Vagina (tissue), 2 donors: ENCODE measurements around the gene HES5.

Experiments used
- POLR2A ChIP-seq, 2 donors: fragments of 450-650 bp; IDR thresholded peaks; one replicate each; pipeline ENCODE4 v1.6.1; 2017; ENCODE audit warnings: antibody characterized with exemption in 2 of 2, mild to moderate bottlenecking in 2 of 2, moderate library complexity in 2 of 2
- POLR2AphosphoS5 ChIP-seq, 2 donors: sonication (generic); formaldehyde crosslinking; IDR thresholded peaks; one replicate each; pipeline ENCODE4 v1.9.0; 2017; ENCODE audit warnings: antibody characterized with exemption in 2 of 2, mild to moderate bottlenecking in 2 of 2, low read depth in 1 of 2; ENCODE audit not compliant: insufficient read depth in 1 of 2
- TF ChIP-seq, protein P1 (sequence below), 3 experiments: fragments of 450-650 bp in 2 of 3; fragments of 200-600 bp in 1 of 3; sonication (generic) in 1 of 3; IDR thresholded peaks; one replicate each; pipeline ENCODE4 v1.5.1; 2017 to 2019; ENCODE audit warnings: antibody characterized with exemption in 3 of 3, mild to moderate bottlenecking in 2 of 3, moderate library complexity in 2 of 3

DNA sequence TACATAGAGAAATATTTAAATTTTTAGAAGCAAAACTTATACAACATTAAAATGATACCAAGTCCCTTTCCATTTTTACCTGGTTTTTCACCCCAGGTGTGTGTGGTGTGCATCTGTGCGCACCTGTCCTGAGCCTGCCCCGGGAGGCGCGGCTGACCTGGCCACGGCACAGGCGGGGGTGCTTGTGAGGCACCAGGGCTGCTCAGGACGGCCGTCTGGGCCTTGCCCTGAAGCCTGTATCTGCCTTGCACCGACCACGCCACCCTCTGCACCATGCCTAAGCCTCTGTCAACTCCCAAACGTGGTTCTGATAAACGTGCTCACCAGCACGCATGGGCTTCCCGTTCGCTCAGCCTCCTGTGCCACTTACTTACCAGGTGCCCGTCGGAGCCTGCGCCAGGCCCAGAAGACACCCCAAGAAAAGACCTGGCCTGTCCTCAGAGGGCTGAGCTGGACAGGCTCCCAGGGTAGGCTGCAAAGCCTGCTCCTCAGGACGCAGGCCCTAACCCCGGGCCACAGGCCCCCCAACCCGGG is 24.5 kb downstream of the HES5 start:
- TF ChIP-seq, protein P1, sequence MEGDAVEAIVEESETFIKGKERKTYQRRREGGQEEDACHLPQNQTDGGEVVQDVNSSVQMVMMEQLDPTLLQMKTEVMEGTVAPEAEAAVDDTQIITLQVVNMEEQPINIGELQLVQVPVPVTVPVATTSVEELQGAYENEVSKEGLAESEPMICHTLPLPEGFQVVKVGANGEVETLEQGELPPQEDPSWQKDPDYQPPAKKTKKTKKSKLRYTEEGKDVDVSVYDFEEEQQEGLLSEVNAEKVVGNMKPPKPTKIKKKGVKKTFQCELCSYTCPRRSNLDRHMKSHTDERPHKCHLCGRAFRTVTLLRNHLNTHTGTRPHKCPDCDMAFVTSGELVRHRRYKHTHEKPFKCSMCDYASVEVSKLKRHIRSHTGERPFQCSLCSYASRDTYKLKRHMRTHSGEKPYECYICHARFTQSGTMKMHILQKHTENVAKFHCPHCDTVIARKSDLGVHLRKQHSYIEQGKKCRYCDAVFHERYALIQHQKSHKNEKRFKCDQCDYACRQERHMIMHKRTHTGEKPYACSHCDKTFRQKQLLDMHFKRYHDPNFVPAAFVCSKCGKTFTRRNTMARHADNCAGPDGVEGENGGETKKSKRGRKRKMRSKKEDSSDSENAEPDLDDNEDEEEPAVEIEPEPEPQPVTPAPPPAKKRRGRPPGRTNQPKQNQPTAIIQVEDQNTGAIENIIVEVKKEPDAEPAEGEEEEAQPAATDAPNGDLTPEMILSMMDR (IDR thresholded peaks at IDR 0.05): no peak
- TF ChIP-seq POLR2A (IDR thresholded peaks at IDR 0.05): no peak
- TF ChIP-seq POLR2AphosphoS5 (IDR thresholded peaks at IDR 0.05; ENCODE audit: insufficient read depth in 1 of 2, low read depth in 1 of 2): no peak
